Chondrocyte (in vitro differentiated cells): Measurements from ENCODE around the gene AGR2. TPM values are rescaled to one million over a fixed set of nuclear protein-coding genes. Genes with fewer than 3 reads are reported as not detected.

Experiments
- DNase-seq: peaks from one replicate; pipeline ENCODE4 v3.0.0; 2021; ENCODE audit warnings: mixed read lengths, low spot score
- H3K27ac Mint-ChIP-seq: one replicate; pipeline ENCODE4 v1.8.0; 2021; ENCODE audit warnings: mild to moderate bottlenecking, moderate library complexity, mixed read lengths; ENCODE audit not compliant: unreplicated experiment
- H3K27me3 Mint-ChIP-seq: 2 replicates; pipeline ENCODE4 v1.8.0; 2021; ENCODE audit warnings: low read depth, mixed read lengths
- H3K36me3 Mint-ChIP-seq: 2 replicates; pipeline ENCODE4 v1.8.0; 2021; ENCODE audit warnings: low read depth, mixed read lengths
- H3K4me1 Mint-ChIP-seq: 2 replicates; pipeline ENCODE4 v1.8.0; 2021; ENCODE audit warnings: low read depth, mild to moderate bottlenecking, mixed read lengths
- H3K4me3 Mint-ChIP-seq: one replicate; pipeline ENCODE4 v1.8.0; 2021; ENCODE audit warnings: mild to moderate bottlenecking, moderate library complexity, mixed read lengths; ENCODE audit not compliant: unreplicated experiment
- H3K9me3 Mint-ChIP-seq: 2 replicates; pipeline ENCODE4 v1.8.0; 2021; ENCODE audit warnings: low read depth, mixed read lengths
- CTCF ChIP-seq: fragments of 200-600 bp; sonication (generic); IDR thresholded peaks from 2 replicates; pipeline ENCODE4 v1.5.0; 2021; ENCODE audit warnings: antibody characterized with exemption, mild to moderate bottlenecking, moderate library complexity
- total RNA-seq: library from RNA; stranded (reverse); gene quantifications from 3 replicates; pipeline ENCODE4 v1.2.1, GENCODE V29; 2021

Gene AGR2
- total RNA-seq, 1 donor from 2014 or later: not detected

DNA sequence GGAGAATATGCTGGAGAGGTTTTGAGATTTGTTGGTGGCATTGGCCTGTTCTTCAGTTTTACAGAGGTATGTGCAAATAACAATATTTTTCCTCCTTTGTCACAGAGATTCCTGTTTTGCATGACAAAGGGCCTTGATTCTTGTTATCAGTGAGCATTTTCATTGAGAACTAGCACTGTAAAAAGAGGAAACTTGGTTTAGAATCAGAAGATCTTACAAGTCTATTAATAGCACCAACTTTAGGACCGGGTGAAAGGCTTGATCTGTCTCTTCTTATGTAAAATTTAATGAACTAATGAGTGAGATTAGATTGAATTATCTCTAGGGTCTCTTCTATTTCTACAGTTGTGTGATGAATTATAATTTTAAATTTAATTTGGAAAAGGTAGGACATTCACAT lies 25.7 kb downstream of the AGR2 start:
- Mint-ChIP-seq H3K9me3 (no peaks in the 10 kb centered on the region), H3K4me1 (peaks cover 8% of the 10 kb centered on the region), H3K4me3 (no peak overlapping the region), H3K36me3 (peaks cover 5% of the 10 kb centered on the region), H3K27me3 (no peaks in the 10 kb centered on the region), H3K27ac (no peak overlapping the region)
- DNase-seq: no peak
- TF ChIP-seq CTCF: no peak

DNA sequence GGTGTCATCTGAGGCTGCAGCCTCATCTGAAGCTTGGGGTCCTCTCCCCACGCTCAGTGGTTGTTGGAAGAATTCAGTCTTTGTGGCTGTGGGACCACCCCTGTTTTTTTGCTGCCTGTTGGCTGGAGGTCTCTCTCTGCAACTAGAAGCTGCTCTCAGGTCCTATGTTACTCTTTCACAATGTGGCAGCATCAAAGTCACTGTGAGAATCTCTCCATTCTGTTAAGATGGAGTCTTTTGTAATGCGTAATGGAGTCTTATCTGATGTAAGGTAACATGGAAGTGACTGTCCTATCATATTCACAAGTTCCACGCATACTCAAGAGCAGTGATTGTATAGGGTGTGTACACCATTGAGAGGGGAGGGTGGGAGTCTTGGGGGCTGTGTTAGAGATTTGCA lies 26.3 kb downstream of the AGR2 start:
- Mint-ChIP-seq H3K9me3 (no peaks in the 10 kb centered on the region), H3K27ac (no peak overlapping the region), H3K36me3 (peaks cover 3% of the 10 kb centered on the region), H3K27me3 (no peaks in the 10 kb centered on the region), H3K4me1 (peaks cover 8% of the 10 kb centered on the region), H3K4me3 (no peak overlapping the region)
- no peak for TF ChIP-seq CTCF
- no peak for DNase-seq

DNA sequence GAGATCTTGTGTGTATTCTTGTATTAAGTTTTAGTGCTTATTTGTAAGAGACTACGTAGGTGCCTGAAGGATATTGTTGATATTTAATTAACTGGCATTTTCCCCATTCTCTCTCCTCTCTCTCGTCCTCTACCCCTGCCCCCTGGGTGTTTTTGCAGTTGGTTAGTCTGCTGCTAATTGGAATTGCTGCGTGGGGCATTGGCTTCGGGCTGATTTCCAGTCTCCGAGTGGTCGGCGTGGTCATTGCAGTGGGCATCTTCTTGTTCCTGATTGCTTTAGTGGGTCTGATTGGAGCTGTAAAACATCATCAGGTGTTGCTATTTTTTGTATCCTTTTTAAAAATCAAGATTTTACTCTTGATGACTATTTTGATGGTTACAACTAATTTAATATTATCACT lies 28.7 kb downstream of the AGR2 start:
- Mint-ChIP-seq H3K4me3 (no peak overlapping the region), H3K36me3 (peaks cover 2% of the 10 kb centered on the region), H3K27me3 (no peaks in the 10 kb centered on the region), H3K4me1 (peaks cover 10% of the 10 kb centered on the region), H3K27ac (no peak overlapping the region), H3K9me3 (no peaks in the 10 kb centered on the region)
- no peak for TF ChIP-seq CTCF
- no peak for DNase-seq

DNA sequence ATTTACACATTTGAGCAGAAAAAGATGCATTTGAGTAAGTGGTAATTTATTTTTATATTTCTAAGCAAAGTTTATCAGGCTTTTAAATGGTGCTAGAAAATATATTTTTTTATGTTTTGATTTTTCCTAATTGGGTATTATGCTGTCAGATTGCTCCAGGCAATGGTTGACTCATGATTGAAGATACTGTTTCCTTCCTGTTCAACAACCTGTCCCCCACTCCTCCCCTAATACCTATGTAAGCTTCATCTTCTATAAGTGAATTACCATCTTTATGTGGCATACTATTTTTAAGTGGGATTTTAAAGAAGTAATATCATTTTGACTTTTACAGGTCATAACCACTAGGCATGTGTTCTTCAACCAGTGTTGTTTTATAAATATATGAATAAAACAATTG lies 29.8 kb downstream of the AGR2 start:
- Mint-ChIP-seq H3K27ac (no peak overlapping the region), H3K4me1 (peaks cover 8% of the 10 kb centered on the region), H3K9me3 (no peaks in the 10 kb centered on the region), H3K36me3 (peaks cover 2% of the 10 kb centered on the region), H3K27me3 (no peaks in the 10 kb centered on the region), H3K4me3 (no peak overlapping the region)
- TF ChIP-seq CTCF: no peak
- DNase-seq: no peak

GRCh38 chr7:16774294-16774693 lies 30.5 kb downstream of the AGR2 start:
- Mint-ChIP-seq H3K4me1 (peaks cover 8% of the 10 kb centered on the region), H3K36me3 (peaks cover 2% of the 10 kb centered on the region), H3K4me3 (no peak overlapping the region), H3K27ac (no peak overlapping the region), H3K9me3 (no peaks in the 10 kb centered on the region), H3K27me3 (no peaks in the 10 kb centered on the region)
- TF ChIP-seq CTCF: no peak
- DNase-seq: no peak
